Activated T-cell treated with anti-CD3 and anti-CD28 coated beads, Interleukin-2, amount 50 U/mL, for 24 hours (primary cell): ENCODE data around the gene CDHR1.
A peak's percentile ranks its signal among the peaks of the same experiment; 100 is the strongest.
"Not testable (repeated sequence)": the region's sequence is repeated elsewhere in the genome, so short reads cannot be mapped to it uniquely, and the experiment has no call there.

Source experiments
- DNase-seq: peaks from one replicate; pipeline ENCODE4 v3.0.0-alpha.2; 2020
- H3K27ac Mint-ChIP-seq: 2 replicates; pipeline ENCODE4 v1.8.0; 2020; ENCODE audit warnings: mild to moderate bottlenecking, mixed read lengths
- H3K27me3 Mint-ChIP-seq: 2 replicates; pipeline ENCODE4 v1.8.0; 2020; ENCODE audit warnings: mixed read lengths
- H3K36me3 Mint-ChIP-seq: 2 replicates; pipeline ENCODE4 v1.8.0; 2020; ENCODE audit warnings: low read depth, mixed read lengths
- H3K4me1 Mint-ChIP-seq: 2 replicates; pipeline ENCODE4 v1.8.0; 2020; ENCODE audit warnings: low read depth, mixed read lengths
- H3K4me3 Mint-ChIP-seq: 2 replicates; pipeline ENCODE4 v1.8.0; 2020; ENCODE audit warnings: mild to moderate bottlenecking, moderate library complexity, mixed read lengths
- H3K9me3 Mint-ChIP-seq: 2 replicates; pipeline ENCODE4 v1.8.0; 2020; ENCODE audit warnings: mixed read lengths

Gene CDHR1

DNA sequence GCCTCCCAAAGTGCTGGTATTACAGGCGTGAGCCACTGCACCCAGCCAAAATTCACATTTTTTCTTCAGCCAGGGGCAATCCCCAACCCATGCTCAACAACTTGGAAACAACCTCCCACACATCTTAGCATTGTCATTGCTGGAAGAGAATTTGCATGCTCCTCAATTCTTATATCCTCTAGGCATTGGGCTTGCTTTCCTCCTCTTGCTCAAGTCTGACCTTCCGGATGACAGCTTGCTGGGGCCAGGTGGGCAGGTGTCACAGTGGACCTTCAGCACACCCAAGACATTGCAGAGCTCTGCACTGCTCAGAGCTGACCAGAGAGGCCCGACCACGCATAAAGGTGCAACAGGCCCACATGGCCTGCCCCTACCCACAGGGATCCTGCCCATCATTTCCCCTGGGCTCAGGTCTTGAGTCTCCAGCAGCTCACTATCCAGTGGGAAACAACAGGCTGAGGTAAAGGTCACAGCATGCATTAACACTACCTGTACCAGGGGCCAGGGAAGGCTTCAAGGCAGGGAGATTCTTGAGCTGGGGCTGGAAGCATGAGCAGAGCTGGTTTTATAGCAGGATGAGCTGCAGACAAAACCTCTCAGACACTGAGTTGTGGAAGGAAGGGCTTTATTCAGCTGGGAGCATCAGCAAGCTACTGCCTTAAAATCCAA lies 27.6 kb upstream of the CDHR1 start:
- no peaks in the 10 kb centered on the region for H3K36me3 Mint-ChIP-seq
- DNase-seq, result no peak
- H3K9me3 Mint-ChIP-seq, result no peaks in the 10 kb centered on the region

DNA sequence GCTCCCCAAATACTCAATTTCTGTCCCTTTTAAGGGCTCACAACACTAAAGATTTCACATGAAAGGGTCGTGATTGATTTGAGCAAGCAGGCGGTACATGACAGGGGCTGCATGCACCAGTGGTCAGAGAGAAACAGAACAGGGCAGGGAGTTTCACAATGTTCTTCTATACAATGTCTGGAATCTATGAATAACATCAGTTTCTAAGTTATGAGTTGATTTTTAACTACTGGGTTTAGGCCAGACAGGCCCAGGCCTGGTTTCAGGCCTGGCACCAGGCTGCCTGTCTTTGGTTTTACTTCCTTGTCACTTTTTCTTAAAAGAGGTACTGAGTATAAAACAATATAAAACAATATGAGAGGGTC lies 27.1 kb upstream of the CDHR1 start:
- H3K9me3 Mint-ChIP-seq, H3K36me3 Mint-ChIP-seq, H3K4me1 Mint-ChIP-seq, H3K27ac Mint-ChIP-seq, DNase-seq, H3K4me3 Mint-ChIP-seq: not testable (repeated sequence)
- peaks cover 23% of the 10 kb centered on the region for H3K27me3 Mint-ChIP-seq

More for the DNA sequence above, 27.6 kb upstream of the CDHR1 start:
- Mint-ChIP-seq H3K4me3 (no peak overlapping the region), H3K27ac (no peak overlapping the region), H3K27me3 (peaks cover 23% of the 10 kb centered on the region), H3K4me1 (no peaks in the 10 kb centered on the region)

DNA sequence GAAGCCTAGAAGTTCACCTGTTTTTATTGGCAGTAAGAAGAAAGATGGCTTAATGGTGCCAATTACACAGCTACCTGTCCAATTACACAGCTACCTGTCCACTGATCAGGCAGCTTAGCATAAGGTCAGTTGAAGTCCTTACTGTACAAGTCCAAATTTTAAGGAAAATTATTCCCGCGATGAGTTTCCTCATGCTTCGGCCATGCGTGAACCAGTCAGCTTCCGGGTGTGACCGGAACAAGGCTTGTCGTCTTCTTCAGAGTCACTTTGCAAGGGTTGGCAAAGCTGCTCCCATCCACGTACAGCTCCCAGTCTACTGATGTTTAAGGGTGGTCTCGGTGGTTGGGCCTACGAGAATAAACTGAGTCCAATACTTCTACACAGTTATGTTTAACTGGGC lies 26.0 kb upstream of the CDHR1 start:
- H3K27me3 Mint-ChIP-seq, result peaks cover 17% of the 10 kb centered on the region
- H3K36me3 Mint-ChIP-seq, H3K9me3 Mint-ChIP-seq, H3K27ac Mint-ChIP-seq, DNase-seq, H3K4me3 Mint-ChIP-seq, H3K4me1 Mint-ChIP-seq: not testable (repeated sequence)

- not testable (repeated sequence) for H3K27me3 Mint-ChIP-seq, H3K4me3 Mint-ChIP-seq, DNase-seq, H3K9me3 Mint-ChIP-seq, H3K27ac Mint-ChIP-seq, H3K4me1 Mint-ChIP-seq, H3K36me3 Mint-ChIP-seq
Observed at GRCh38 chr10:84171237-84171636, 23.1 kb upstream of the CDHR1 start.

- DNase-seq, H3K4me1 Mint-ChIP-seq, H3K27me3 Mint-ChIP-seq, H3K36me3 Mint-ChIP-seq, H3K9me3 Mint-ChIP-seq, H3K4me3 Mint-ChIP-seq, H3K27ac Mint-ChIP-seq: not testable (repeated sequence)
Observed at GRCh38 chr10:84171700-84172466, 22.5 kb upstream of the CDHR1 start.

GRCh38 chr10:84172467-84173356 lies 21.6 kb upstream of the CDHR1 start:
- Mint-ChIP-seq H3K27ac (no peak overlapping the region), H3K4me1 (no peaks in the 10 kb centered on the region), H3K9me3 (no peaks in the 10 kb centered on the region), H3K27me3 (no peaks in the 10 kb centered on the region), H3K36me3 (no peaks in the 10 kb centered on the region), H3K4me3 (no peak overlapping the region)
- no peak for DNase-seq

- no peaks in the 10 kb centered on the region for H3K9me3 Mint-ChIP-seq
- DNase-seq, result no peak
- H3K36me3 Mint-ChIP-seq, result no peaks in the 10 kb centered on the region
- no peak within 1 kb of the TSS for H3K4me3 Mint-ChIP-seq
- H3K27me3 Mint-ChIP-seq, result no peaks in the 10 kb centered on the region
- H3K4me1 Mint-ChIP-seq, result no peaks in the 10 kb centered on the region
- H3K27ac Mint-ChIP-seq, result no peak within 1 kb of the TSS
Observed at GRCh38 chr10:84173501-84173929, 20.8 kb upstream of the CDHR1 start, which contains the start of gene GPR15LG. GPR15LG (plus strand) TSS chr10:84173801; CDS start chr10:84173852, 51 bp downstream.

DNA sequence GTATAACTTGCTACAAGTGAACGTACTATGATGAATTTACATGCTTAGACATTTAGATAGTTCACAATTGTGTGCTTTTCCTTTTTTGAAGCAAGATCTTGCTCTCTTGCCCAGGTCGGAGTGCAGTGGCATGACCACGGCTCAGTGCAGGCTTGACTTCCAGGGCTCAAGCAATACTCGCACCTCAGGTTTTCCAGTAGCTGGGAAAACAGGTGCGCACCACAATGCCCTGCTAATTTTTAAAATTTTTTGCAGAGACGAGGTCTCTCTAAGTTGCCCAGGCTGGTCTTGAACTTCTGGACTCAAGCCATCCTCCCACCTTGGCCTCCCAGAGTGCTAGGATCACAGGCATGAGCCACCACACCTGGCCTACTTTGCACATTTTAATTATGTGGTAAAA lies 18.9 kb upstream of the CDHR1 start:
- Mint-ChIP-seq H3K4me3 (no peak overlapping the region), H3K9me3 (no peaks in the 10 kb centered on the region), H3K36me3 (no peaks in the 10 kb centered on the region), H3K27me3 (no peaks in the 10 kb centered on the region), H3K4me1 (no peaks in the 10 kb centered on the region), H3K27ac (no peak overlapping the region)
- DNase-seq, result no peak

GRCh38 chr10:84176351-84176750 lies 18.0 kb upstream of the CDHR1 start:
- Mint-ChIP-seq H3K4me3 (no peak overlapping the region), H3K9me3 (no peaks in the 10 kb centered on the region), H3K36me3 (no peaks in the 10 kb centered on the region)

GRCh38 chr10:84176836-84177474 lies 17.4 kb upstream of the CDHR1 start:
- no peak overlapping the region for H3K4me3 Mint-ChIP-seq

More at GRCh38 chr10:84176351-84176750, 18.0 kb upstream of the CDHR1 start:
- Mint-ChIP-seq H3K27me3 (no peaks in the 10 kb centered on the region), H3K4me1 (no peaks in the 10 kb centered on the region), H3K27ac (no peak overlapping the region)
- DNase-seq, result no peak

GRCh38 chr10:84177541-84178141 lies 16.7 kb upstream of the CDHR1 start:
- Mint-ChIP-seq H3K4me3 (no peak overlapping the region), H3K27me3 (no peaks in the 10 kb centered on the region), H3K36me3 (no peaks in the 10 kb centered on the region), H3K27ac (no peak overlapping the region), H3K9me3 (no peaks in the 10 kb centered on the region), H3K4me1 (no peaks in the 10 kb centered on the region)
- DNase-seq, result peak; percentile 51

More at GRCh38 chr10:84176836-84177474, 17.4 kb upstream of the CDHR1 start:
- Mint-ChIP-seq H3K9me3 (no peaks in the 10 kb centered on the region), H3K27ac (peak overlapping the region; percentile 83), H3K4me1 (no peaks in the 10 kb centered on the region), H3K36me3 (no peaks in the 10 kb centered on the region), H3K27me3 (no peaks in the 10 kb centered on the region)
- no peak for DNase-seq

DNA sequence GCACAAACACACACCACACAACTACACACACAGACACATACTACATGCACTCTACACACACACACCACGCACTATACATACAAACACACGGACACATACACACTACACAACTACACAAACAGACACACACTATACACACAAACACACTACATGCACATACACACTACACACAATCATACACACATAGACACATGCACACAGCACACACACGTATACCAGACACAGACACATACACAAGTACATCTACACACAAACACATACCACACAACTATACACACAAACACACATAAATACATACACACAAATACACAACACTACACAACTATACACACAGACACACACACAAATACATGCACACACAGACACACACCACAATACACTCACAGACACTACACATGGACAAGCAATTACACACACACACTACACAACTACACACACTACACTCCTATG lies 16.2 kb upstream of the CDHR1 start:
- H3K27me3 Mint-ChIP-seq, result no peaks in the 10 kb centered on the region
- H3K9me3 Mint-ChIP-seq, result no peaks in the 10 kb centered on the region
- no peak for DNase-seq
- no peak overlapping the region for H3K27ac Mint-ChIP-seq
- H3K4me1 Mint-ChIP-seq, result no peaks in the 10 kb centered on the region
- H3K4me3 Mint-ChIP-seq, result no peak overlapping the region
- no peaks in the 10 kb centered on the region for H3K36me3 Mint-ChIP-seq

- no peaks in the 10 kb centered on the region for H3K36me3 Mint-ChIP-seq
- no peaks in the 10 kb centered on the region for H3K27me3 Mint-ChIP-seq
- H3K4me3 Mint-ChIP-seq, result no peak overlapping the region
- DNase-seq, result no peak
- no peaks in the 10 kb centered on the region for H3K9me3 Mint-ChIP-seq
- H3K27ac Mint-ChIP-seq, result no peak overlapping the region
- H3K4me1 Mint-ChIP-seq, result no peaks in the 10 kb centered on the region
Observed at GRCh38 chr10:84179059-84179710, 15.2 kb upstream of the CDHR1 start.
